WERI-Rb-1 (cell line): Measurements from ENCODE around the gene SOD2.
"Not testable (repeated sequence)": the region's sequence is repeated elsewhere in the genome, so short reads cannot be mapped to it uniquely, and the experiment has no call there.

Source experiments
- DNase-seq: peaks from one replicate; pipeline ENCODE4 v3.0.0-alpha.2; 2020
- H3K27ac ChIP-seq: fragments of 250-450 bp; sonication (Bioruptor Pico); 2 replicates; pipeline ENCODE4 v1.5.1; 2020; ENCODE audit warnings: mild to moderate bottlenecking, moderate library complexity
- H3K27me3 ChIP-seq: fragments of 250-450 bp; sonication (Bioruptor Pico); 2 replicates; pipeline ENCODE4 v1.5.1; 2021; ENCODE audit warnings: mild to moderate bottlenecking, low read depth, moderate library complexity; ENCODE audit not compliant: insufficient read depth, severe bottlenecking
- H3K36me3 ChIP-seq: fragments of 250-450 bp; sonication (Bioruptor Pico); 2 replicates; pipeline ENCODE4 v1.5.1; 2020; ENCODE audit warnings: mild to moderate bottlenecking, moderate library complexity
- H3K4me3 ChIP-seq: 2 replicates; pipeline ENCODE4 v1.5.1; 2011; ENCODE audit warnings: low read depth, mild to moderate bottlenecking, control low read depth, low read length
- H3K9me3 ChIP-seq: fragments of 250-450 bp; sonication (Bioruptor Pico); 2 replicates; pipeline ENCODE4 v1.5.1; 2021; ENCODE audit warnings: mild to moderate bottlenecking, moderate library complexity; ENCODE audit not compliant: severe bottlenecking
- CTCF ChIP-seq: IDR thresholded peaks from 2 replicates; pipeline ENCODE4 v1.5.1; 2011; ENCODE audit warnings: low read depth, mild to moderate bottlenecking, control low read depth, inconsistent platforms, low read length

SOD2 gene

DNA sequence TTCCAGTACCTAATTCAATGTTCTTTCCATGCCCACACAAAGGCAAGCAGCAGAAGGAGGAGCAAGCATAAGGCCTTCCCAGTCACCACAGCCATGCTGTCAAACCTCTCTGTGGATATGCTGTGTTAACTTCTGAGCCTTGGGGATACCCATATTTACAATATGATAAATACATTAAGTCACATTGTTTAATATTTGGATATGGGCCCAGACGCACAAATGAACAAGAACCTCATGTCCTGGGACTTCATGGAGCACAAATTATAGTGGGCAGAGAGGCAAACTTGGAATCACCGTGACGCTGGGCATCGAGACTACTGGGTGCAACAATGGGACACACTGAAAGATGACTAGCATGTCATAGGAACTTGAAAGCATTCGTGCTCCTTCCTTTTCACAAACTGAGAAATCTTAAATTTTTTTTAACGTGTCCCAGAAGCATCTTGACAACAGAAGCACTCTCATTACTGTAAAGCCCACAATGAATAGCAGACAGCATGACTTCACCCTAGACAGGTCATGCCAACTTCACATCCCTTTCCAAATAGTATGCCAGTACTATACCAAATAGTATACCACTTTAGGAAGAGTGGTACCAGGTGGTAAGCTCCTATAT is 16.0 kb downstream of the SOD2 start:
- Histone ChIP-seq H3K36me3 (peaks cover 26% of the 10 kb centered on the region), H3K27me3 (no peaks in the 10 kb centered on the region), H3K9me3 (no peaks in the 10 kb centered on the region), H3K27ac (no peak overlapping the region), H3K4me3 (no peak overlapping the region)
- no peak for DNase-seq
- no peak for TF ChIP-seq CTCF

- H3K4me3 ChIP-seq, H3K9me3 ChIP-seq, DNase-seq, H3K27me3 ChIP-seq, H3K27ac ChIP-seq: not testable (repeated sequence)
- H3K36me3 ChIP-seq: peaks cover 18% of the 10 kb centered on the region
These were observed 16.8 kb downstream of the SOD2 start for GRCh38 chr6:159676236-159676635.

DNA sequence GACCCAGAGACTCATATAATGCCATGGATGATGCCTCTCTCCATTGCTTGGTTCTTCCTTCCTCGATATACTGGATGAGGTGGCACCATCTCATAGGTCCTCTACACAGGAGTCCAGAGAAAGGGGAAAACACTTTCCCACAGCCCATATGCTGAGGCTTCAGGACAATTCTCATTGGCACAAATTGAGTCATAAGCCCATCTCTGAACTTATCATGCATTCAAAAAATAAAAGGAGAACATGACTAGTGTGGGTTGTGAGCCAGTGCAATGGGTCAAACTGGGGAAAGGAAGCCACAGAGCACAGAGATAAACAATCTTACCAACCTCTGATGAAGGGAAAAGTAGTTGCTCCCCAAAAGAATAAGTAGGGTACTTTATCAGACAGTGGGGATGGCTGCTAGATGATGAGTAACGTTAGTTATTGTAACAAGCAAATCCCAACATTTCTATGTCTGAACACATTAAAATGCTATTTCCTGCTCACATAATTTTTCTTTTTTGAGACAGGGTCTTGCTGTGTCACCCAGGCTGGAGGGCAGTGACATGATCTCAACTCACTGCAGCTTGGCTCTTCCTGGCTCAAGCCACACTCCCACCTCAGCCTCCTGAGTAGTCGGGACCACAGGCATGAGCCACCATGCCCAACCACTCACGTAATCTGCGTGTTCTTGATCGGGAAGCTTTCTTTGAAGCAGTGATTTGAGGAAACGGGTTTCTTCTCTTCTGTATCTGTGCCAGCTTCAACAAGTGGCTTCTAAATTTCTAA is 27.0 kb downstream of the SOD2 start:
- H3K9me3 ChIP-seq: no peaks in the 10 kb centered on the region
- TF ChIP-seq CTCF: no peak
- no peak overlapping the region for H3K4me3 ChIP-seq
- H3K27me3 ChIP-seq: no peaks in the 10 kb centered on the region
- peaks cover 5% of the 10 kb centered on the region; the same call in 1 of the 2 replicates for H3K36me3 ChIP-seq
- no peak overlapping the region for H3K27ac ChIP-seq
- no peak for DNase-seq

DNA sequence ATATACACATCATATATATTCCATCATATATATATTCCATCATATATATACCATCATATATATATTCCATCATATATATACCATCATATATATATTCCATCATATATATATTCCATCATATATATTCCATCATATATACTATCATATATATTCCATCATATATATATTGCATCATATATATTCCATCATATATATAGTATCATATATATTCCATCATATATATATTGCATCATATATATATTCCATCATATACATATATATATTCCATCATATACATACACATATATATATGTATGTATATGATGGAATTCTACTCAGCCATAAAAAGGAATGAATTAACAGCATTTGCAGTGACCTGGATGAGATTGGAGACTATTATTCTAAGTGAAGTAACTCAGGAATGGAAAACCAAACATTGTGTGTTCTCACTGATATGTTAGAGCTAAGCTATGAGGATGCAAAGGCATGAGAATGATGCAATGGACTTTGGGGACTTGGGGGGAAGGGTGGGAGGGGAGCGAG is 29.6 kb downstream of the SOD2 start:
- H3K36me3 ChIP-seq, H3K4me3 ChIP-seq, H3K27me3 ChIP-seq, H3K9me3 ChIP-seq, H3K27ac ChIP-seq, DNase-seq: not testable (repeated sequence)

DNA sequence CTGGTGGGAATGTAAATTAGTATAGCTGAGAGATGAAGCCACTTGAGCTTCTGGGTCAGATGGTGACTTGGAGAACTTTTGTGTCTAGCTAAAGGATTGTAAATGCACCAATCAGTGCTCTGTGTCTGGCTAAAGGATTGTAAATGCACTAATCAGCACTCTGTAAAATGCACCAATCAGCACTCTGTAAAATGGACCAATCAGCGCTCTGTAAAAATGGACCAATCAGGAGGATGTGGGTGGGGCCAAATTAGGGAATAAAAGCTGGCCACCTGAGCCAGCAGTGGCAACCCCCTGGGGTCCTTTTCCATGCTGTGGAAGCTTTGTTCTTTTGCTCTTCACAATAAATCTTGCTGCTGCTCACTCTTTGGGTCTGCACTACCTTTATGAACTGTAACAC is 31.1 kb downstream of the SOD2 start:
- not testable (repeated sequence) for H3K36me3 ChIP-seq, DNase-seq, H3K9me3 ChIP-seq, H3K27ac ChIP-seq, H3K4me3 ChIP-seq, H3K27me3 ChIP-seq

DNA sequence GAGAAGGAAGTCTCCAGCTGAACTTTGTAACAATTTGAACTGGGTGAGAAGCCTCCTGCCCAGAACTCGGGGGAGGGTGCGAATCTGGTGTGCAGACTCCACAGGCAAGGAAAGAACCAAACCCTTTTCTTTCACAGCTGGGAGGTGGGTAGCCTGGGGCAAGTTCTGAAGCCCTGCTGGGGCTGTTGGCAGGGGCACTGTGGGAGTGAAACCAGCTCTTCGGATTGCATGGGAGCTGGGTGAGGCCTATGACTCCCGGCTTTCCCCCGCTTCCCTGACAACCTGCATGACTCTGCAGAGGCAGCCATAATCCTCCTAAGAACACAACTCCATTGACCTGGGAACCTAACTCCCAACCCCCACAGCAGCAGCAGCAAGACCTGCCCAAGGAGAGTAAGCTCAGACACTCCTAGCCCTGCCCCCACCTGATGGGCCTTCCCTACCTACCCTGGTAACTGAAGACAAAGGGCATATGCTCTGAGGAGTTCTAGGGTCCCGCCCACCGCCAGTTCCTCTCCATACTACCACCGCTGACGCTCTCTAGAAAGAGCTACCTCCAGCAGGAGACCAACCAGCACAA is 37.5 kb downstream of the SOD2 start:
- no peaks in the 10 kb centered on the region for H3K9me3 ChIP-seq
- no peak for TF ChIP-seq CTCF
- peak; percentile 68 for DNase-seq
- H3K27ac ChIP-seq: peak overlapping the region; percentile 51
- H3K36me3 ChIP-seq: no peaks in the 10 kb centered on the region
- no peak overlapping the region for H3K4me3 ChIP-seq
- H3K27me3 ChIP-seq: no peaks in the 10 kb centered on the region

DNA sequence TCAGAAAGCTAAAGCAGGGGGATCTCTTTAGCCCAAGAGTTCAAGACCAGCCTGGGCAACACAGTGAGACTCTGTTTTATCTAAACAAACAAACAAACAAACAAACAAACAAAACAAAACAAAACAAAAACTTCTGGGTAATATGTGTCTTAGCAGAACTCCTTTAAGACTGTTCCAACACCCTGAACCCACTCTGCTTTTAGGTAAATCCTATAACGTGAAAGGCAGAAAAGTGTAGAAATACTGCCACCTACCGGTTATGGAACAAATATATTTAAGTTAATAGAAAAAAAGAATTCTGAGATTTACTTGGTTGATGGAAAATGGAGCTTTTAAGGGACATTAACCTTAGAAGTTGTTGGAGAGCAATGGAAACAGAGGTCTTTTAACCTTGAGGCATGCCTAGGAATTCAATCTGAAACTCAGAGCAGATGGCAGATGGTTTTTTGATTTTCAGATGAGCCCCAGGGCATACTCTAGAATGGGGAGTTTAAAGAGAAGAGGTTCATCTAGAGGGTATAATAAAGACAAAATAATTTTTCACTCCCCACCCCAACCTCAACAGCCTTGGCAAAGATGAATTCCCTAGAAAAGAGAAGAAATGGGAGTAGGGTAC is 38.5 kb downstream of the SOD2 start:
- Histone ChIP-seq H3K4me3 (no peak overlapping the region), H3K36me3 (no peaks in the 10 kb centered on the region), H3K9me3 (no peaks in the 10 kb centered on the region), H3K27me3 (no peaks in the 10 kb centered on the region), H3K27ac (no peak overlapping the region)
- no peak for DNase-seq
- no peak for TF ChIP-seq CTCF
